Stimulated activated CD8-positive, alpha-beta memory T cell treated with anti-CD3 and anti-CD28 coated beads, Interleukin-4, amount 100 ng/mL, for 4 hours (primary cell): ENCODE data around the gene ANXA2R.
"Not testable (repeated sequence)": the region's sequence is repeated elsewhere in the genome, so short reads cannot be mapped to it uniquely, and the experiment has no call there.

Source experiments
- DNase-seq, 2 donors: peaks; one replicate each; pipeline ENCODE4 v3.0.0-alpha.2; 2020; ENCODE audit warnings: low read depth in 2 of 2, low spot score in 1 of 2

ANXA2R gene

DNA sequence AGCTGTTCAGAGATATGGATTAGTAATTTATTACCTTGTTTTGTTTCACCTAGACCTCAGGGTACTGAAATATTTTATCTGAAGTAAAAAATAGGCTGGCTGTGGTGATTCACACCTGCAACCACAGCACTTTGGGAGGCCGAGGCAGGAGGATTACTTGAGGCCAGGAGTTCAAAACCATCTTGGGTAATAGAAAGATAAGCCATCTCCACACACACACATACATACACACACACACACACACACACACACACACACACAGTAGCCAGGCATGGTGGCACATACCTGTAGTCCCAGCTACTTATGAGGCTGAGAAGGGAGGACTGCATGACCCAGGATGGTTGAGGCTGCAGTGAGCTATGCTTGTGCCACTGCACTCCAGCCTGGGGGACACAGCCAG lies 3.7 kb downstream of the ANXA2R start:
- no peak for DNase-seq

GRCh38 chr5:43034591-43034968 lies 5.5 kb downstream of the ANXA2R start:
- no peak for DNase-seq

GRCh38 chr5:43033841-43034590 lies 6.1 kb downstream of the ANXA2R start:
- no peak for DNase-seq

GRCh38 chr5:43027054-43027785 lies 12.9 kb downstream of the ANXA2R start:
- no peak for DNase-seq

GRCh38 chr5:43025184-43025950 lies 14.8 kb downstream of the ANXA2R start:
- DNase-seq: not testable (repeated sequence)

GRCh38 chr5:43024217-43024616 lies 15.9 kb downstream of the ANXA2R start:
- no peak for DNase-seq

DNA sequence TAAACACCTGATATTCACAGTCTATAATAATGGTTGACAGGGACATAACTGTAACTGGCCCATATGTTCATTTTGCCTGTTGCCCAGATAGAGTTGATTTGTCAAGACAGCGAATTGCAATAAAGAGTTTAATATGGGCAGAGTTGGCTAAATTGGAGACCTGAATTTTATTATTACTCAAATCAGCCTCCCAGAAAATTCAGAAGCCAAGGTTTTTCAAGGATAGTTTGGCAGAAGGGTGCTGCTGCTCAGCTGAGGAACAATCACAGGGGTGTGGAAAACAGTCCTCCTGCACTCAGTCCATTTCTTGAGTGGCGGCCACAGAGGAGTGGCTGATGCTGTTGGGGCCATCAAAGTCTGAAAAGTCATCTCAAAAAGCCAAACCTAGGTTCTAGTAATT lies 19.0 kb downstream of the ANXA2R start:
- DNase-seq: no peak

GRCh38 chr5:43020399-43020746 lies 19.7 kb downstream of the ANXA2R start:
- no peak for DNase-seq

GRCh38 chr5:43019614-43020398 lies 20.3 kb downstream of the ANXA2R start:
- DNase-seq: peak; percentile 57 to 70

DNA sequence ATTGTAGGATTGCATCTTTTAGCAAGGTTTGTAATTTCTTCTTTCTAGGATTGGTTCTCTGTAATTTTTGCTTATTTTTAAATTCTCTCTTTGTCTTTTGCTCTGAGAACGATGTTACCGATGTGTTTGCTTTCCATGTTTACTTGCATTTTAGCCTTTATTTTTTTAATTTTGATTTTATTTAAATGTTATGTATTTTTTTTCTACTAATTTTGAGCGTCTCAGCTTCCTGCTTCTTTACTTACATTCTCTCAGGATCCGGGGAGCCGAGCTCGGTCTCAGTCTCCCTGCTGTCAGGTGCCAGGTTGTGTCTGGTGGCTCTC lies 20.9 kb downstream of the ANXA2R start:
- no peak for DNase-seq

DNA sequence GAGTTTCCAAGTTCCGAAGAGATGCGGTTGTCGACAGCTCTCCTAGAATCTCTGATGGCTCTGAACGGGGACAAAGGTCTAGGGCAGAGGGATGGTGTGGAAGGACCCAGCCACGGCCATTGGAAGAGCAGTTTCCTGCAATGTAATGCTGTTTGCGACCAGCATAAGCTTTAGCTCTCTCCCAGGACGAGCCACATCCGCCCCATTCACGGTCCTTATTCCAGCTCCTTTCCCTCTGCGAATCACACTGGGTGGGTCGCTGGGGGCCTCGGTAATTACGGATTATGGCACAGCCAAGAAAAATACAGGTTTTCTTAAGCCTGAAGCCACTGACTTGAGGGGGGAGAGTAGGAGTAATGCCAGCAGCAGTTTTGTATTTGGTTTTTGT lies 22.7 kb downstream of the ANXA2R start:
- DNase-seq: no peak

GRCh38 chr5:43016217-43016779 lies 23.8 kb downstream of the ANXA2R start:
- DNase-seq: no peak

- DNase-seq: no peak
Measured at GRCh38 chr5:43014522-43014921, 25.6 kb downstream of the ANXA2R start.

DNA sequence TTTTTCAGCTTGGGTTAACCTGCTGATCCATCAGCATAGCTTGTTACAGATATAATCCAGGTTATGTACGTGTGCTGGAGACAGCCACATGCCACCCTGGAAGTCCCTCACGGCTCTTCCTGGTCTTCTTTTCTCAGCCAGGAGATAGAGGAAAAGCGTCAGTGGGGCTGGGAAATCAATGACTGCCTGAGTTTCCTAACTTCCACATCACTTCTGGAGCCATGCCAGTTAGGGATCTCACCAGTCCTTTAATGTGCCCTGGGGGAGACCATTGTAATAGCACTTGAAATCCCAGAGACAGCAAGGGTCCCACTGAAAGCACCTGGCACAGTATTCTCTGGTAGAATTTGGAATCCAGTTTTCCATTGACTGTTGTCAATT lies 29.2 kb downstream of the ANXA2R start:
- DNase-seq: no peak

DNA sequence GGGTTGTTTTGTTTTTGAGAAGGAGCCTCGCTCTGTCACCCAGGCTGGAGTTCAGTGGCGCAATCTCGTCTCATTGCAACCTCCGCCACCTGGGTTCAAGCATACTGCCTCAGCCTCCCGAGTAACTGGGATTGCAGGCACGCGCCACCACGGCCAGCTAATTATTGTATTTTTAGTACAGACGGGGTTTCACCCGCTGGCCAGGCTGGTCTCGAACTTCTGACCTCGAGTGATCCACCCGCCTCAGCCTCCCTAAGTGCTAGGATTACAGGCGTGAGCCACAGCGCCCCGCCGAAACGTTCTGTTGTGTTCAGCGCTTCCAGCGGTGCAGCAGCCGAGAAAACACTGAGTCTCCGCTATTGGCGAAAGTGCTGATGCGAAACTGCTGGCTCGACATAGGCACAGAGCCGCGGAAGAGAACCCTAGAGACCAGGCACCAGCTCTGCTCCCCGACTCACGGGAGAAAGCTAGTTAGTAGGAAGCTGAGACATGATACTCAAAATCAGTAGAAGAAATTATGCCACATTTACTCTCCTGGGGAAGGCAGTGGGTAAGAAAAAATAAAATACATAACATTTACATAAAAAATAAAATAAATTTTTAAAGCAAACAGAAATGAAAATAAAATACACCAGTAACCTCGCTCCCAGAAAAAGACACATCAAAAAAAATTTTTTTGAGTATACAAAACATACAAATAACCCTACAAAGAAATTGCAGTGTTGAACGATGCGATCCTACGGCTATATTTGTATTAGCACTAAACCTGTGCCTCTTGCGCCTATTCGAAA lies 31.6 kb downstream of the ANXA2R start:
- DNase-seq: peak; percentile 83 to 84

DNA sequence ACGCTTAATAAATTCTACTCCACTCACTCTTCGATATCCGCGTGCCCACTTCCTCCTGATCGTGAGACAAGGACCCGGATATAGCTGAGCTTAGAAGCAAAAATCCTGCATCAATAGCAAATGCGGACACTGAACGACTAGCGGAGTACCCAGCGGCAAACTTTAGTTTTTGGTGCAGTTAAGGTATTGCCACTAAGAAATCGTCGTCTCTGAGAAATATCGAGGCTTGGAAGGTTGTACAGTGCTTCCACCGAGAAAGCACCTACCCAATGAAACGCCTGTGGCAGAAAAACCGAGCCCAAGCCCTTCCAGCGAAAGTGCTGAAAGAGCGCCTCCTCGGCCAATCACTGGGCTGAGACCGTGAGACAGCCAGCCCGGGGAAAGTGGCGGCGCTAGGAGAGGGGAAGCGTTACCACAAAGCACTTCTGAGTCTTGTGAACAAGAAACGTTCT lies 32.2 kb downstream of the ANXA2R start:
- DNase-seq: peak in 1 of 2 donors; percentile 49

DNA sequence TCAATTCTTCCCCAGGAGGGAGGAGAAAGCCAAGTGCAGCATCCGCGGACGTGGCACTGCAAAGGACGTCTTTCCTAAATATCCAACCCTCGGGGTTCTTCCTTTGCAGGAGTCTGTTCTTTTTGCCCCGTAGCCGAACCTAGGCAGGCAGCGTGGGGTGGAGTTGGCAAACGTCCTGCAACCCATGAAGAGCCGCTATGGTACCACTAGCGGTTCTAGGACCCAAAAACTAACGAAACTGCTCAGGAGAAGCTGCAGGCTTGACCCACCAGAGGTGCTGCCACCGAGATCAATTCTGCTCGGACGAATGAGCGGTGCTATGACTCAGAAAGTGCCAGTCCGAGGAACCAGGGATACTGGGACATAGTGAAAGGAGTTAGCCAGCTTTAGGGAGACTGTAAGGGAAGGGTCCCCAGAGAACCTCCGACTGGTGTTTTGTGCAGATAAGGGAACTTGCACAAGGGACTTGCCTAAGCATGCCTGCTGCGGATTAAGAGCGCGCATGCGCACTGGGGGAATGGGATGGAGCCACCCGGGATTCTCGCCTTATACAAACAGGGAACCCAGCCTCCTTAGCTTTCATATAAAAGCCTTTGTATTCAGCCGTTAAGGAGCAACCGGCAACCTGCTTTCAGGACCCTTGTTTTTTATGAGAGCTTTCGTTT lies 32.7 kb downstream of the ANXA2R start:
- peak in 1 of 2 donors; percentile 56 for DNase-seq

DNA sequence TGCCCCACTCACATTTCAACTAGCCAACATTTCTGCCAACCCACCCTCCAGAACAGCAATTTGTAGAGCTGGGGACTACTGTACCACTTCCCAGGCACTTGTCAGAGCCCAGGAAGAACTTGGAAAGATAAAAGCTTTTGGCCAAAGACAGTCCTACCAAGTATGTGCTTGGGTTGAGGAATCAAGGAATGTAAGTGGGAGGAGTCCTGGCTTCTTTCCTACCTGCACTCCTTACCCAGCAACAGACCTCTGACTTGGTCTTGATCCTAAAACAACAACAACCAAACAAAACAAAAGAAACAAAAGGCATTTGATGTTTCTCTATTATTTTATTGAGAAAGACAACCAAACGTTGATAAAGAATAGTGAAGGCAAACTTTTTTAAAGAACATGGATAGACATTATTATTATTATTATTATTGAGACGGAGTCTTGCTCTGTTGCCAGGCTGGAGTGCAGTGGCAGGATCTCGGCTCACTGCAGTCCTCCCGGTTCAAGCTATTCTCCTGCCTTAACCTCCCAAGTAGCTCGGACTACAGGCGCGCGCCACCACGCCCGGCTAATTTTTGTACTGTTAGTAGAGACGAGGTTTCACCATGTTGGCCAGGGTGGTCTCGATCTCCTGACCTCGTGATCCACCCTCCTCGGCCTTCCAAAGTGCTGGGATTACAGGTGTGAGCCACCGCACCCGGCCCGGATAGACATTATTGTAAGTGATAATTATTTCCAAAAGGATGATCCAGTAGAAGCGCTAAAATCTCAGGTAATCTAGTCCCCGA lies 33.5 kb downstream of the ANXA2R start:
- no peak for DNase-seq

GRCh38 chr5:43005031-43005430 lies 35.1 kb downstream of the ANXA2R start:
- DNase-seq: no peak
